Parathyroid adenoma (tissue), 2 donors: ENCODE measurements around the gene SLC17A9.

Source experiments
- H2AFZ ChIP-seq: fragments of 300-600 bp; sonication (generic); one replicate; pipeline ENCODE4 v1.7.0; 2017; ENCODE audit warnings: antibody characterized with exemption, mild to moderate bottlenecking
- H3K27ac ChIP-seq: fragments of 300-600 bp; sonication (generic); one replicate; pipeline ENCODE4 v1.7.0; 2017
- H3K27me3 ChIP-seq: fragments of 300-600 bp; sonication (generic); one replicate; pipeline ENCODE4 v1.7.0; 2017; ENCODE audit warnings: low read length; ENCODE audit not compliant: control insufficient read depth, insufficient read depth
- H3K36me3 ChIP-seq: fragments of 300-600 bp; sonication (generic); one replicate; pipeline ENCODE4 v1.7.0; 2017; ENCODE audit warnings: low read length; ENCODE audit not compliant: control insufficient read depth, insufficient read depth
- H3K4me1 ChIP-seq: fragments of 300-600 bp; sonication (generic); one replicate; pipeline ENCODE4 v1.7.0; 2017; ENCODE audit warnings: control low read depth
- H3K4me2 ChIP-seq: fragments of 300-600 bp; sonication (generic); one replicate; pipeline ENCODE4 v1.7.0; 2017; ENCODE audit warnings: low read length
- H3K4me3 ChIP-seq: fragments of 300-600 bp; sonication (generic); one replicate; pipeline ENCODE4 v1.7.0; 2017; ENCODE audit warnings: low read depth, low read length
- H3K79me2 ChIP-seq: fragments of 300-600 bp; sonication (generic); one replicate; pipeline ENCODE4 v1.7.0; 2017; ENCODE audit warnings: control low read depth
- H3K9ac ChIP-seq: fragments of 300-600 bp; sonication (generic); one replicate; pipeline ENCODE4 v1.7.0; 2017; ENCODE audit warnings: mild to moderate bottlenecking
- H3K9me3 ChIP-seq: fragments of 300-600 bp; sonication (generic); one replicate; pipeline ENCODE4 v1.7.0; 2017; ENCODE audit warnings: low read length; ENCODE audit not compliant: control insufficient read depth
- CTCF ChIP-seq: fragments of 300-600 bp; sonication (generic); IDR thresholded peaks from one replicate; pipeline ENCODE4 v1.7.0; 2017; ENCODE audit warnings: antibody characterized with exemption, mild to moderate bottlenecking
- donor health status: primary hyperparathyroidism.

The SLC17A9 gene

GRCh38 chr20:62962221-62962879 is 9.8 kb downstream of the SLC17A9 start:
- Histone ChIP-seq H3K9ac (no peak overlapping the region), H3K4me2 (no peak overlapping the region), H3K27me3 (no peaks in the 10 kb centered on the region), H3K9me3 (no peaks in the 10 kb centered on the region), H3K79me2 (no peaks in the 10 kb centered on the region), H3K4me1 (no peaks in the 10 kb centered on the region), H3K4me3 (no peak overlapping the region), H3K27ac (no peak overlapping the region), H2AFZ (no peak overlapping the region), H3K36me3 (no peaks in the 10 kb centered on the region)
- TF ChIP-seq CTCF, result no peak

GRCh38 chr20:62962891-62963613 is 10.5 kb downstream of the SLC17A9 start:
- Histone ChIP-seq H2AFZ (no peak overlapping the region), H3K4me1 (no peaks in the 10 kb centered on the region), H3K9me3 (no peaks in the 10 kb centered on the region), H3K4me3 (no peak overlapping the region), H3K27ac (no peak overlapping the region), H3K36me3 (no peaks in the 10 kb centered on the region), H3K9ac (no peak overlapping the region), H3K27me3 (no peaks in the 10 kb centered on the region), H3K79me2 (no peaks in the 10 kb centered on the region), H3K4me2 (no peak overlapping the region)
- TF ChIP-seq CTCF, result no peak

- no peaks in the 10 kb centered on the region for H3K36me3 ChIP-seq
- TF ChIP-seq CTCF, result no peak
- no peaks in the 10 kb centered on the region for H3K9me3 ChIP-seq
- H3K27me3 ChIP-seq, result no peaks in the 10 kb centered on the region
- H3K4me1 ChIP-seq, result no peaks in the 10 kb centered on the region
- H3K79me2 ChIP-seq, result no peaks in the 10 kb centered on the region
- no peak overlapping the region for H3K9ac ChIP-seq
- no peak overlapping the region for H3K4me3 ChIP-seq
- H3K4me2 ChIP-seq, result no peak overlapping the region
- no peak overlapping the region for H2AFZ ChIP-seq
- H3K27ac ChIP-seq, result no peak overlapping the region
These were observed 11.3 kb downstream of the SLC17A9 start for GRCh38 chr20:62963614-62964397.

- Histone ChIP-seq H3K79me2 (no peaks in the 10 kb centered on the region), H3K9me3 (no peaks in the 10 kb centered on the region), H3K4me1 (no peaks in the 10 kb centered on the region), H3K4me2 (no peak overlapping the region), H3K36me3 (no peaks in the 10 kb centered on the region), H3K4me3 (no peak overlapping the region), H3K27ac (no peak overlapping the region), H3K27me3 (no peaks in the 10 kb centered on the region), H3K9ac (no peak overlapping the region), H2AFZ (no peak overlapping the region)
- TF ChIP-seq CTCF, result no peak
These were observed 12.2 kb downstream of the SLC17A9 start for GRCh38 chr20:62964700-62965099.
